ENCODE measurements around the gene ITGB8. TPM values are rescaled to one million over a fixed set of nuclear protein-coding genes. Genes with fewer than 3 reads are reported as not detected.

The ITGB8 gene
- total RNA-seq, 3 donors from 2014 or later (not counting 1 experiment from before 2014, with no cell fraction given), result 0.39 to 12.8 TPM; not detected in 1

- Histone ChIP-seq H3K9me3 (ENCODE audit: control insufficient read depth, insufficient read depth, low read length) (no peaks in the 10 kb centered on the region), H3K4me3 (ENCODE audit: low read length) (no peak overlapping the region), H3K4me1 (ENCODE audit: control insufficient read depth, insufficient read depth, low read length) (no peaks in the 10 kb centered on the region), H3K36me3 (ENCODE audit: control insufficient read depth, insufficient read depth, low read length) (no peaks in the 10 kb centered on the region), H3K27ac (ENCODE audit: low read length) (no peak overlapping the region), H3K27me3 (ENCODE audit: control insufficient read depth, insufficient read depth, low read length) (no peaks in the 10 kb centered on the region)
- H3K36me3 Mint-ChIP-seq, result no peaks in the 10 kb centered on the region
- intact Hi-C loops (cut with micrococcal nuclease), result no loop called here
- no peak overlapping the region for H3K27ac Mint-ChIP-seq
- H3K4me3 Mint-ChIP-seq, result no peak overlapping the region
- TF ChIP-seq CTCF (IDR thresholded peaks at IDR 0.05), result no peak
- whole genome bisulfite sequencing (ENCODE audit: insufficient coverage), result 71% methylated on average over 3 of the region's 3 CpGs
- peaks cover 0 to 2% of the 10 kb centered on the region in 2 donors for H3K9me3 Mint-ChIP-seq
- H3K27me3 Mint-ChIP-seq (ENCODE audit: low read depth in 2 of 2), result no peaks in the 10 kb centered on the region
- no peaks in the 10 kb centered on the region for H3K4me1 Mint-ChIP-seq
- no peak for DNase-seq
- ATAC-seq, result no peak
These were observed 87.1 kb downstream of the ITGB8 start for GRCh38 chr7:20417675-20418382.

DNA sequence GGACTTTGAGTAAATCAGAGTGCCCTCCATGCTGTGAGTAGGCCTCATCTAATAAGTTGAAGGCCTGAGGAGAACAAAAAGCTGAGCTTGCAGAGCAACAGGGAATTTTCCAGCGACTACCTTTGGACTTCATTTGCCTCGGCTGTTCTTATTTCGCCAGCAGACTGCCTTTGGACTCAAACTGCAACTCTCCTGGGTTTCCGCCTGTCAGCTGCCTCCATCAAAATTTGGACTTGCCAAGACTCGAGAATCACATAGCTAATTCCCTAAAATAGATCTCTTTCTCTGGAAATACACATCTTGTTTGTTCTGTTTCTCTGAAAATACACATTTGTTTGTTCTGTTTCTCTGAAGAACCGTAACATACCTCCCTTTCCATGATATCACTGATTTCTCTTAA, 93.8 kb downstream of the ITGB8 start:
- H3K27ac Mint-ChIP-seq, result no peak overlapping the region

GRCh38 chr7:20430664-20431063, 100.0 kb downstream of the ITGB8 start:
- no peaks in the 10 kb centered on the region for H3K36me3 ChIP-seq (ENCODE audit: control insufficient read depth, insufficient read depth, low read length)
- Mint-ChIP-seq H3K4me1 (no peaks in the 10 kb centered on the region), H3K4me3 (no peak overlapping the region), H3K36me3 (no peaks in the 10 kb centered on the region), H3K27me3 (ENCODE audit: low read depth in 2 of 2) (no peaks in the 10 kb centered on the region), H3K27ac (no peak overlapping the region), H3K9me3 (peaks cover 0 to 4% of the 10 kb centered on the region in 2 donors)
- no peak overlapping the region for H3K4me3 ChIP-seq (ENCODE audit: low read length)
- ATAC-seq (no peak), DNase-seq (no peak)
- no peak overlapping the region for H3K27ac ChIP-seq (ENCODE audit: low read length)
- no peaks in the 10 kb centered on the region for H3K4me1 ChIP-seq (ENCODE audit: control insufficient read depth, insufficient read depth, low read length)
- TF ChIP-seq CTCF (IDR thresholded peaks at IDR 0.05), result no peak
- H3K27me3 ChIP-seq (ENCODE audit: control insufficient read depth, insufficient read depth, low read length), result no peaks in the 10 kb centered on the region
- intact Hi-C loops (cut with micrococcal nuclease), result loop anchor here (10.0 kb wide), 1 partner anchor 56 kb away; no protein-coding TSS in a partner anchor
- 64% methylated on average over 1 of the region's 3 CpGs for WGBS (ENCODE audit: insufficient coverage)
- peaks cover 3% of the 10 kb centered on the region for H3K9me3 ChIP-seq (ENCODE audit: control insufficient read depth, insufficient read depth, low read length)

More for the DNA sequence above, 93.8 kb downstream of the ITGB8 start:
- Histone ChIP-seq H3K36me3 (ENCODE audit: control insufficient read depth, insufficient read depth, low read length) (no peaks in the 10 kb centered on the region), H3K4me1 (ENCODE audit: control insufficient read depth, insufficient read depth, low read length) (no peaks in the 10 kb centered on the region), H3K4me3 (ENCODE audit: low read length) (no peak overlapping the region), H3K27me3 (ENCODE audit: control insufficient read depth, insufficient read depth, low read length) (no peaks in the 10 kb centered on the region), H3K27ac (ENCODE audit: low read length) (no peak overlapping the region), H3K9me3 (ENCODE audit: control insufficient read depth, insufficient read depth, low read length) (peaks cover 3% of the 10 kb centered on the region)
- H3K9me3 Mint-ChIP-seq, result peaks cover 2% of the 10 kb centered on the region in 2 donors
- H3K4me3 Mint-ChIP-seq, result no peak overlapping the region
- no peak for DNase-seq
- no peak for TF ChIP-seq CTCF (IDR thresholded peaks at IDR 0.05)
- no peaks in the 10 kb centered on the region for H3K27me3 Mint-ChIP-seq (ENCODE audit: low read depth in 2 of 2)
- WGBS (ENCODE audit: insufficient coverage), result 92% methylated on average over 6 of the region's 6 CpGs
- no peak for ATAC-seq
- H3K36me3 Mint-ChIP-seq, result no peaks in the 10 kb centered on the region
- intact Hi-C loops (cut with micrococcal nuclease), result no loop called here
- H3K4me1 Mint-ChIP-seq, result no peaks in the 10 kb centered on the region

- TF ChIP-seq CTCF (IDR thresholded peaks at IDR 0.05), result no peak
- WGBS (ENCODE audit: insufficient coverage), result 83% methylated on average over 1 of the region's 2 CpGs
- H3K27me3 Mint-ChIP-seq (ENCODE audit: low read depth in 2 of 2), result no peaks in the 10 kb centered on the region
These were observed 100.4 kb downstream of the ITGB8 start for GRCh38 chr7:20431146-20431545.

More at GRCh38 chr7:20431146-20431545, 100.4 kb downstream of the ITGB8 start:
- H3K36me3 Mint-ChIP-seq, result no peaks in the 10 kb centered on the region
- H3K4me3 Mint-ChIP-seq, result no peak overlapping the region
- Histone ChIP-seq H3K4me1 (ENCODE audit: control insufficient read depth, insufficient read depth, low read length) (no peaks in the 10 kb centered on the region), H3K27me3 (ENCODE audit: control insufficient read depth, insufficient read depth, low read length) (no peaks in the 10 kb centered on the region), H3K36me3 (ENCODE audit: control insufficient read depth, insufficient read depth, low read length) (no peaks in the 10 kb centered on the region), H3K4me3 (ENCODE audit: low read length) (no peak overlapping the region), H3K27ac (ENCODE audit: low read length) (no peak overlapping the region), H3K9me3 (ENCODE audit: control insufficient read depth, insufficient read depth, low read length) (peaks cover 1% of the 10 kb centered on the region)
- peaks cover 0 to 4% of the 10 kb centered on the region in 2 donors for H3K9me3 Mint-ChIP-seq
- no peaks in the 10 kb centered on the region for H3K4me1 Mint-ChIP-seq
- intact Hi-C loops (cut with micrococcal nuclease), result loop anchor here (10.0 kb wide), 1 partner anchor 56 kb away; no protein-coding TSS in a partner anchor
- ATAC-seq, result no peak
- DNase-seq, result no peak
- no peak overlapping the region for H3K27ac Mint-ChIP-seq
